Neural cell (in vitro differentiated cells): ENCODE results near the gene RPE65. TPM values are rescaled to one million over a fixed set of nuclear protein-coding genes. Genes with fewer than 3 reads are reported as not detected.

Source experiments
- H2AFZ ChIP-seq: fragments of 200-600, 300-800 bp; sonication (generic), shearing (Covaris generic); 2 replicates; pipeline ENCODE4 v1.6.0; 2014; ENCODE audit warnings: low read depth, mild to moderate bottlenecking, antibody characterized with exemption, low read length, moderate library complexity
- H3F3A ChIP-seq: fragments of 200-600 bp; shearing (Covaris generic); 2 replicates; pipeline ENCODE4 v1.6.1; 2016; ENCODE audit warnings: mild to moderate bottlenecking, moderate library complexity, mixed read lengths, antibody characterized with exemption, low read length; ENCODE audit not compliant: insufficient read depth, poor library complexity, severe bottlenecking
- H3K27ac ChIP-seq: fragments of 200-600, 300-800 bp; sonication (generic), shearing (Covaris generic); 2 replicates; pipeline ENCODE4 v1.5.1; 2014; ENCODE audit warnings: mild to moderate bottlenecking, low read length, moderate library complexity
- H3K27me3 ChIP-seq: fragments of 300-800, 200-600 bp; sonication (generic), shearing (Covaris generic); 2 replicates; pipeline ENCODE4 v1.6.0; 2014; ENCODE audit warnings: mild to moderate bottlenecking, low read depth, low read length, moderate library complexity; ENCODE audit not compliant: insufficient read depth
- H3K36me3 ChIP-seq: fragments of 300-800, 200-600 bp; sonication (generic), shearing (Covaris generic); 2 replicates; pipeline ENCODE4 v1.5.1; 2014; ENCODE audit warnings: mild to moderate bottlenecking, antibody characterized with exemption, low read length, moderate library complexity; ENCODE audit not compliant: insufficient read depth
- H3K4me2 ChIP-seq: fragments of 300-800, 200-600 bp; sonication (generic), shearing (Covaris generic); 2 replicates; pipeline ENCODE4 v1.6.0; 2014; ENCODE audit warnings: mild to moderate bottlenecking, low read length
- H3K4me3 ChIP-seq: fragments of 300-800, 200-600 bp; sonication (generic), shearing (Covaris generic); 2 replicates; pipeline ENCODE4 v1.5.1; 2014; ENCODE audit warnings: mild to moderate bottlenecking, low read length, moderate library complexity
- H3K79me2 ChIP-seq: fragments of 200-600 bp; shearing (Covaris generic); replicated peaks from 2 replicates; pipeline ENCODE4 v1.6.0; 2014; ENCODE audit warnings: mild to moderate bottlenecking, low read length, moderate library complexity; ENCODE audit not compliant: insufficient read depth
- H3K9ac ChIP-seq: fragments of 300-800, 200-600 bp; sonication (generic), shearing (Covaris generic); 2 replicates; pipeline ENCODE4 v1.6.1; 2016; ENCODE audit warnings: mild to moderate bottlenecking, low read length, mixed read lengths
- H3K9me2 ChIP-seq: fragments of 200-600 bp; shearing (Covaris generic); 2 replicates; pipeline ENCODE4 v1.6.1; 2016; ENCODE audit warnings: mild to moderate bottlenecking, low read length, mixed read lengths; ENCODE audit not compliant: insufficient read depth
- H3K9me3 ChIP-seq: fragments of 200-600, 300-800 bp; sonication (generic), shearing (Covaris generic); 2 replicates; pipeline ENCODE4 v1.6.1; 2016; ENCODE audit warnings: mild to moderate bottlenecking, mixed run types, low read length, moderate library complexity, mixed read lengths
- H4K20me1 ChIP-seq: fragments of 200-600 bp; shearing (Covaris generic); 2 replicates; pipeline ENCODE4 v1.6.1; 2016; ENCODE audit warnings: mild to moderate bottlenecking, mixed run types; ENCODE audit not compliant: insufficient read depth
- CTCF ChIP-seq: fragments of 450-650 bp; IDR thresholded peaks from 2 replicates; pipeline ENCODE4 v1.5.1; 2014; ENCODE audit warnings: antibody characterized with exemption, mild to moderate bottlenecking, moderate library complexity; ENCODE audit not compliant: poor library complexity, severe bottlenecking
- EP300 ChIP-seq: fragments of 450-650 bp; conservative IDR thresholded peaks from 2 replicates; pipeline ENCODE4 v1.6.1; 2014; ENCODE audit warnings: antibody characterized with exemption, mild to moderate bottlenecking, moderate library complexity; ENCODE audit not compliant: poor library complexity, severe bottlenecking
- EZH2 ChIP-seq: fragments of 200-600, 300-800 bp; shearing (Covaris generic), sonication (generic); IDR thresholded peaks from 2 replicates; pipeline ENCODE4 v1.6.1; 2014; ENCODE audit warnings: antibody characterized with exemption, low read length, borderline replicate concordance, mild to moderate bottlenecking; ENCODE audit not compliant: insufficient read depth, poor library complexity, severe bottlenecking
- MXI1 ChIP-seq: fragments of 450-650 bp; conservative IDR thresholded peaks from 2 replicates; pipeline ENCODE4 v1.6.1; 2014; ENCODE audit warnings: antibody characterized with exemption, mild to moderate bottlenecking; ENCODE audit not compliant: poor library complexity, severe bottlenecking
- POLR2AphosphoS5 ChIP-seq: IDR thresholded peaks from 2 replicates; pipeline ENCODE4 v1.6.1; 2012
- RAD21 ChIP-seq: fragments of 450-650 bp; conservative IDR thresholded peaks from 2 replicates; pipeline ENCODE4 v1.6.1; 2014; ENCODE audit warnings: antibody characterized with exemption, mild to moderate bottlenecking, moderate library complexity
- SMC3 ChIP-seq: fragments of 450-650 bp; conservative IDR thresholded peaks from 2 replicates; pipeline ENCODE4 v1.6.1; 2014; ENCODE audit warnings: antibody characterized with exemption, mild to moderate bottlenecking, moderate library complexity; ENCODE audit not compliant: poor library complexity
- TAF1 ChIP-seq: IDR thresholded peaks from 2 replicates; pipeline ENCODE4 v1.6.1; 2012; ENCODE audit warnings: low read depth
- polyA plus RNA-seq: library from polyadenylated mRNA; depleted of rRNA; stranded (reverse); fragments of >200 nt; gene quantifications from 2 replicates; pipeline ENCODE4 v1.2.3, GENCODE V29; 2014
- TF ChIP-seq, protein P1 (sequence below): IDR thresholded peaks from 2 replicates; pipeline ENCODE4 v1.6.1; 2012; ENCODE audit warnings: borderline replicate concordance

The RPE65 gene
- polyA plus RNA-seq, 1 donor from 2014 or later: not detected

- no peak overlapping the region for H3K4me3 ChIP-seq
- TF ChIP-seq SMC3 (no peak), MXI1 (no peak), RAD21 (no peak), EP300 (no peak), TAF1 (no peak), EZH2 (no peak), POLR2AphosphoS5 (no peak)
- TF ChIP-seq, protein P1, sequence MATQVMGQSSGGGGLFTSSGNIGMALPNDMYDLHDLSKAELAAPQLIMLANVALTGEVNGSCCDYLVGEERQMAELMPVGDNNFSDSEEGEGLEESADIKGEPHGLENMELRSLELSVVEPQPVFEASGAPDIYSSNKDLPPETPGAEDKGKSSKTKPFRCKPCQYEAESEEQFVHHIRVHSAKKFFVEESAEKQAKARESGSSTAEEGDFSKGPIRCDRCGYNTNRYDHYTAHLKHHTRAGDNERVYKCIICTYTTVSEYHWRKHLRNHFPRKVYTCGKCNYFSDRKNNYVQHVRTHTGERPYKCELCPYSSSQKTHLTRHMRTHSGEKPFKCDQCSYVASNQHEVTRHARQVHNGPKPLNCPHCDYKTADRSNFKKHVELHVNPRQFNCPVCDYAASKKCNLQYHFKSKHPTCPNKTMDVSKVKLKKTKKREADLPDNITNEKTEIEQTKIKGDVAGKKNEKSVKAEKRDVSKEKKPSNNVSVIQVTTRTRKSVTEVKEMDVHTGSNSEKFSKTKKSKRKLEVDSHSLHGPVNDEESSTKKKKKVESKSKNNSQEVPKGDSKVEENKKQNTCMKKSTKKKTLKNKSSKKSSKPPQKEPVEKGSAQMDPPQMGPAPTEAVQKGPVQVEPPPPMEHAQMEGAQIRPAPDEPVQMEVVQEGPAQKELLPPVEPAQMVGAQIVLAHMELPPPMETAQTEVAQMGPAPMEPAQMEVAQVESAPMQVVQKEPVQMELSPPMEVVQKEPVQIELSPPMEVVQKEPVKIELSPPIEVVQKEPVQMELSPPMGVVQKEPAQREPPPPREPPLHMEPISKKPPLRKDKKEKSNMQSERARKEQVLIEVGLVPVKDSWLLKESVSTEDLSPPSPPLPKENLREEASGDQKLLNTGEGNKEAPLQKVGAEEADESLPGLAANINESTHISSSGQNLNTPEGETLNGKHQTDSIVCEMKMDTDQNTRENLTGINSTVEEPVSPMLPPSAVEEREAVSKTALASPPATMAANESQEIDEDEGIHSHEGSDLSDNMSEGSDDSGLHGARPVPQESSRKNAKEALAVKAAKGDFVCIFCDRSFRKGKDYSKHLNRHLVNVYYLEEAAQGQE: no peak
- H4K20me1 ChIP-seq: no peaks in the 10 kb centered on the region
- no peak overlapping the region for H3K27ac ChIP-seq
- no peak overlapping the region for H2AFZ ChIP-seq
- no peaks in the 10 kb centered on the region for H3K27me3 ChIP-seq
- no peak overlapping the region for H3K9ac ChIP-seq
- H3K36me3 ChIP-seq: no peaks in the 10 kb centered on the region
- no peaks in the 10 kb centered on the region for H3F3A ChIP-seq
- no peaks in the 10 kb centered on the region for H3K9me3 ChIP-seq
- H3K4me2 ChIP-seq: no peak overlapping the region
- no peaks in the 10 kb centered on the region for H3K79me2 ChIP-seq
- H3K9me2 ChIP-seq: no peaks in the 10 kb centered on the region
Measured at GRCh38 chr1:68445709-68446108, 4.0 kb downstream of the RPE65 start.

- Histone ChIP-seq H3K27me3 (no peaks in the 10 kb centered on the region), H3K27ac (no peak overlapping the region), H3K9ac (no peak overlapping the region), H3K79me2 (no peaks in the 10 kb centered on the region), H3F3A (no peaks in the 10 kb centered on the region), H3K9me2 (no peaks in the 10 kb centered on the region), H3K36me3 (no peaks in the 10 kb centered on the region), H4K20me1 (no peaks in the 10 kb centered on the region), H2AFZ (no peak overlapping the region), H3K4me2 (no peak overlapping the region), H3K9me3 (no peaks in the 10 kb centered on the region), H3K4me3 (no peak overlapping the region)
- TF ChIP-seq SMC3 (peak; percentile 66), MXI1 (no peak), EZH2 (no peak), CTCF (peak; percentile 64), RAD21 (peak; percentile 61)
Measured at GRCh38 chr1:68442822-68443556, 6.8 kb downstream of the RPE65 start.
